GM12878 (cell line): ENCODE results near the gene NCKAP5. TPM values are rescaled to one million over a fixed set of nuclear protein-coding genes. Genes with fewer than 3 reads are reported as not detected.

Experiments used
- ATAC-seq: fragments of 200-7000 bp; cut with Tn5 transposase; 3 replicates; pipeline ENCODE4 v1.9.1; 2020; ENCODE audit warnings: mild to moderate bottlenecking, moderate library complexity
- BruUV-seq: library from RNA; stranded (reverse); fragments of 400-500 nt; replicated peaks from 2 replicates; lab custom pipeline; 2021; lab: Mats Ljungman, UMichigan
- CTCF ChIA-PET: fragments of 300-600 bp; sonication (Branson Sonifier 250); formaldehyde crosslinking; extraction: SDS; loops from one replicate; lab custom pipeline; 2021; ENCODE audit warnings: inconsistent platforms; lab: Yijun Ruan, JAX
- POLR2A ChIA-PET: fragments of 350-600 bp; formaldehyde crosslinking; extraction: SDS; loops from one replicate; lab custom pipeline; 2021; ENCODE audit warnings: inconsistent platforms; lab: Charles Lee
- RAD21 ChIA-PET: fragments of 300-600 bp; sonication (Branson Sonifier 250); formaldehyde crosslinking; loops from one replicate; lab custom pipeline; 2023; ENCODE audit warnings: antibody characterized with exemption; ENCODE audit not compliant: unreplicated experiment; lab: Charles Lee
- SMC1A ChIA-PET: fragments of 300-600 bp; sonication (Branson Sonifier 250); formaldehyde crosslinking; loops from one replicate; lab custom pipeline; 2023; ENCODE audit not compliant: unreplicated experiment, uncharacterized antibody; lab: Charles Lee
- DNase-seq: peaks from one replicate; pipeline ENCODE4 v3.0.0-alpha.2; 2011; ENCODE audit warnings: low read depth, low spot score
- FAIRE-seq: peaks from 3 replicates; lab custom pipeline; 2011; peaks lifted over from hg19 to GRCh38; lab: Jason Lieb, UNC
- H2AFZ ChIP-seq: 2 replicates; pipeline ENCODE4 v1.6.0; 2011; ENCODE audit warnings: low read depth, low read length, control low read depth; ENCODE audit not compliant: control insufficient read depth
- H3K27ac ChIP-seq: 2 replicates; pipeline ENCODE4 v1.5.1; 2011; ENCODE audit warnings: control low read depth; ENCODE audit not compliant: control insufficient read depth, insufficient read depth
- H3K27me3 ChIP-seq, 2 experiments: replicated peaks in 1 of 2; 2 replicates each; pipeline versions ENCODE4 v1.6.0 to v1.6.1; 2011; ENCODE audit warnings: low read length in 1 of 2; ENCODE audit not compliant: control insufficient read depth in 2 of 2, insufficient read depth in 2 of 2
- H3K36me3 ChIP-seq, 2 experiments: 2 replicates each; pipeline ENCODE4 v1.5.1; 2011; ENCODE audit warnings: low read length in 1 of 2; ENCODE audit not compliant: control insufficient read depth in 2 of 2, insufficient read depth in 2 of 2
- H3K4me1 ChIP-seq: 2 replicates; pipeline ENCODE4 v1.6.1; 2011; ENCODE audit warnings: mild to moderate bottlenecking, low read length, moderate library complexity, mixed read lengths; ENCODE audit not compliant: control insufficient read depth, insufficient read depth
- H3K4me2 ChIP-seq: 2 replicates; pipeline ENCODE4 v1.6.0; 2011; ENCODE audit warnings: control low read depth; ENCODE audit not compliant: control insufficient read depth, insufficient read depth
- H3K4me3 ChIP-seq: fragments of 200-600 bp; sonication (generic); 2 replicates; pipeline ENCODE4 v1.5.1; 2016
- H3K79me2 ChIP-seq: 2 replicates; pipeline ENCODE4 v1.6.0; 2011; ENCODE audit warnings: low read length; ENCODE audit not compliant: control insufficient read depth, insufficient read depth
- H3K9ac ChIP-seq: 2 replicates; pipeline ENCODE4 v1.8.0; 2011; ENCODE audit warnings: low read length, control low read depth, mixed read lengths; ENCODE audit not compliant: control insufficient read depth, insufficient read depth
- H3K9me3 ChIP-seq: replicated peaks from 3 replicates; pipeline ENCODE4 v1.5.1; 2011; ENCODE audit warnings: mild to moderate bottlenecking, low read length; ENCODE audit not compliant: control insufficient read depth, insufficient read depth
- H4K20me1 ChIP-seq: 2 replicates; pipeline ENCODE4 v1.6.0; 2011; ENCODE audit not compliant: control insufficient read depth, insufficient read depth
- ASH2L ChIP-seq: fragments of 300-600, 200-600 bp; sonication (generic); IDR thresholded peaks from 2 replicates; pipeline ENCODE4 v1.6.1; 2017; ENCODE audit warnings: low read depth, mild to moderate bottlenecking, borderline replicate concordance
- CREB1 ChIP-seq: IDR thresholded peaks from 2 replicates; pipeline ENCODE4 v1.6.1; 2012; ENCODE audit warnings: low read depth, mild to moderate bottlenecking, inconsistent platforms
- NR2F1 ChIP-seq: fragments of 450-650 bp; conservative IDR thresholded peaks from 2 replicates; pipeline ENCODE4 v1.6.1; 2017; ENCODE audit warnings: mild to moderate bottlenecking
- REST ChIP-seq: IDR thresholded peaks from 2 replicates; pipeline ENCODE4 v1.6.1; 2012; ENCODE audit warnings: mild to moderate bottlenecking, low read depth, low read length
- SIX5 ChIP-seq: IDR thresholded peaks from 2 replicates; pipeline ENCODE4 v1.6.1; 2011; ENCODE audit warnings: mild to moderate bottlenecking, low read depth, low read length, moderate library complexity; ENCODE audit not compliant: severe bottlenecking
- WGBS: methylation state at CpG from one replicate; pipeline ENCODE4 v1.1.6; 2016; ENCODE audit warnings: low lambda C conversion rate; ENCODE audit not compliant: insufficient replicate concordance, insufficient coverage; ENCODE audit errors: missing lambda C conversion rate; 5-methylcytosine and 5-hydroxymethylcytosine counted together
- in situ Hi-C: fragments of 300-500 bp; cut with MboI; formaldehyde crosslinking; loops from 9 replicates; pipeline ENCODE4 v1.14.3; 2018; ENCODE audit warnings: mixed read lengths
- intact Hi-C: fragments of 100-400 bp; cut with micrococcal nuclease; formaldehyde crosslinking; loops from one replicate; pipeline ENCODE4 v1.14.2; 2022; ENCODE audit not compliant: unreplicated experiment
- polyA plus RNA-seq, 11 experiments: library from polyadenylated mRNA; depleted of rRNA in 4 of 11; unstranded in 6 of 11; stranded (reverse) in 5 of 11; fragments of >200 nt; fragmentation: Nextera tagmentation in 4 of 11; fragmentation: Illumina TruSeq in 1 of 11; extraction: Ambion mirVana in 4 of 11; extraction: Trizol in 1 of 11; gene quantifications; 1 replicate in 1 of 11; 2 replicates in 10 of 11; pipeline versions ENCODE4 v1.2.1 to v1.2.3, GENCODE V29; 2011 to 2016; ENCODE audit warnings: inconsistent platforms in 2 of 11, missing spikeins in 2 of 11, low read depth in 1 of 11
- total RNA-seq, 4 experiments: library from RNA; depleted of rRNA in 3 of 4; stranded (reverse); fragments of >200 nt in 3 of 4; fragmentation: Illumina TruSeq in 1 of 4; extraction: Trizol in 1 of 4; gene quantifications; 2 replicates each; pipeline versions ENCODE4 v1.2.1 to v1.2.3, GENCODE V29; 2013 to 2021

The NCKAP5 gene
- total and polyA plus RNA-seq, 10 of the 15 experiments (the other 5 are each of a cell fraction or from before 2014, with no cell fraction given) = 0.06 to 0.44 (median 0.16) TPM

GRCh38 chr2:133063775-133064174, 504.5 kb downstream of the NCKAP5 start:
- Histone ChIP-seq H3K4me2 (no peak overlapping the region), H3K27me3 (no peaks in the 10 kb centered on the region), H3K9ac (no peak overlapping the region), H3K4me3 (no peak overlapping the region), H3K79me2 (no peaks in the 10 kb centered on the region), H3K4me1 (no peaks in the 10 kb centered on the region), H4K20me1 (no peaks in the 10 kb centered on the region), H3K36me3 (no peaks in the 10 kb centered on the region), H2AFZ (no peak overlapping the region), H3K27ac (no peak overlapping the region), H3K9me3 (no peaks in the 10 kb centered on the region)
- DNase-seq (no peak), FAIRE-seq (peak; percentile 61), ATAC-seq (no peak)
- TF ChIP-seq ASH2L = no peak
- TF ChIP-seq CREB1 = no peak
- TF ChIP-seq SIX5 = no peak
- TF ChIP-seq REST = peak; percentile 89
- TF ChIP-seq NR2F1 = no peak
- ChIA-PET RAD21 (interaction anchor here (0.7 to 1.3 kb wide), 2 partner anchors 84 to 796 kb away, joined by 3 read pairs; no protein-coding TSS in a partner anchor), SMC1A (interaction anchor here (1.2 to 1.4 kb wide), 2 partner anchors 10 to 12 kb away, joined by 5 to 6 read pairs; no protein-coding TSS in a partner anchor), CTCF (interaction anchor here (0.9 kb wide), 1 partner anchor 10 kb away, joined by 3 read pairs; no protein-coding TSS in a partner anchor), POLR2A (no interaction called here)
- intact Hi-C loops = no loop called here
- BruUV-seq = no TSS peak
- in situ Hi-C loops = no loop called here
- WGBS = 0% methylated on average over 4 of the region's 4 CpGs
